Stimulated activated CD8-positive, alpha-beta memory T cell treated with anti-CD3 and anti-CD28 coated beads, Interleukin-7, amount 100 ng/mL, for 1 hour (primary cell): ENCODE measurements around the gene SCUBE3.

Source experiments
- DNase-seq, 2 donors: peaks; one replicate each; pipeline ENCODE4 v3.0.0-alpha.2; 2020; ENCODE audit warnings: low read depth in 2 of 2

Gene SCUBE3

GRCh38 chr6:35267897-35268296 is 54.1 kb downstream of the SCUBE3 start:
- DNase-seq, result no peak

- DNase-seq, result no peak
Observed at GRCh38 chr6:35272005-35272404, 58.2 kb downstream of the SCUBE3 start.

- no peak for DNase-seq
Observed at GRCh38 chr6:35273822-35274559, 60.2 kb downstream of the SCUBE3 start.

GRCh38 chr6:35275744-35276260 is 62.0 kb downstream of the SCUBE3 start:
- no peak for DNase-seq

GRCh38 chr6:35278708-35279107 is 65.0 kb downstream of the SCUBE3 start:
- DNase-seq, result no peak

- DNase-seq, result no peak
Observed at GRCh38 chr6:35280903-35281302, 67.1 kb downstream of the SCUBE3 start.

GRCh38 chr6:35282472-35282871 is 68.7 kb downstream of the SCUBE3 start:
- DNase-seq, result no peak

GRCh38 chr6:35283361-35283760 is 69.6 kb downstream of the SCUBE3 start:
- DNase-seq, result no peak

- DNase-seq, result no peak
Observed at GRCh38 chr6:35287671-35288396, 74.1 kb downstream of the SCUBE3 start.

- no peak for DNase-seq
Observed at GRCh38 chr6:35288834-35289233, 75.1 kb downstream of the SCUBE3 start.

- no peak for DNase-seq
Observed at GRCh38 chr6:35291491-35291890, 77.7 kb downstream of the SCUBE3 start.

GRCh38 chr6:35292494-35292893 is 78.7 kb downstream of the SCUBE3 start:
- no peak for DNase-seq

- DNase-seq, result no peak
Observed at GRCh38 chr6:35293681-35294080, 79.9 kb downstream of the SCUBE3 start.

GRCh38 chr6:35294308-35294945 is 80.7 kb downstream of the SCUBE3 start:
- DNase-seq, result no peak

GRCh38 chr6:35295036-35295435 is 81.3 kb downstream of the SCUBE3 start:
- no peak for DNase-seq

GRCh38 chr6:35295521-35296315 is 82.0 kb downstream of the SCUBE3 start:
- DNase-seq, result no peak

- DNase-seq, result no peak
Observed at GRCh38 chr6:35296931-35297600, 83.3 kb downstream of the SCUBE3 start.

- DNase-seq, result peak; percentile 73 to 79
Observed at GRCh38 chr6:35297601-35298481, 84.1 kb downstream of the SCUBE3 start, which contains the start of gene DEF6. DEF6 (plus strand) TSS chr6:35297818; CDS start chr6:35297857, 39 bp downstream.

GRCh38 chr6:35298625-35299140 is 84.9 kb downstream of the SCUBE3 start:
- DNase-seq, result no peak

GRCh38 chr6:35299674-35300073 is 85.9 kb downstream of the SCUBE3 start:
- DNase-seq, result no peak
